Mesenchymal stem cell (in vitro differentiated cells and primary cell): ENCODE results near the gene PLCXD1.

ENCODE experiments used
- DNase-seq: peaks from one replicate; pipeline ENCODE4 v3.0.0-alpha.2; 2013
- H2AFZ ChIP-seq: one replicate; pipeline ENCODE4 v1.6.1; 2013; ENCODE audit warnings: low read depth, mild to moderate bottlenecking, control low read depth, inconsistent platforms, low read length, moderate library complexity
- H2AK5ac ChIP-seq: 2 replicates; pipeline ENCODE4 v1.6.1; 2013; ENCODE audit warnings: low read length, moderate library complexity, mild to moderate bottlenecking, inconsistent platforms; ENCODE audit not compliant: severe bottlenecking
- H2BK120ac ChIP-seq: one replicate; pipeline ENCODE4 v1.6.1; 2013; ENCODE audit warnings: low read depth, mild to moderate bottlenecking, inconsistent platforms, low read length, moderate library complexity
- H2BK12ac ChIP-seq, 2 experiments: one replicate each; pipeline ENCODE4 v1.6.1; 2013; ENCODE audit warnings: inconsistent platforms in 2 of 2, low read length in 2 of 2, mild to moderate bottlenecking in 2 of 2, moderate library complexity in 2 of 2, control low read depth in 1 of 2
- H2BK15ac ChIP-seq: one replicate; pipeline ENCODE4 v1.6.1; 2013; ENCODE audit warnings: mild to moderate bottlenecking, low read depth, inconsistent platforms; ENCODE audit not compliant: poor library complexity, severe bottlenecking
- H2BK5ac ChIP-seq: 2 replicates; pipeline ENCODE4 v1.6.1; 2013; ENCODE audit warnings: low read depth, mild to moderate bottlenecking, low read length, control low read depth, inconsistent platforms; ENCODE audit not compliant: poor library complexity, severe bottlenecking
- H3K14ac ChIP-seq, 2 experiments: one replicate each; pipeline ENCODE4 v1.6.1; 2013; ENCODE audit warnings: inconsistent platforms in 2 of 2, low read length in 2 of 2, control low read depth in 1 of 2, mild to moderate bottlenecking in 1 of 2, moderate library complexity in 1 of 2
- H3K18ac ChIP-seq, 2 experiments: one replicate each; pipeline ENCODE4 v1.6.1; 2013; ENCODE audit warnings: inconsistent platforms in 2 of 2, low read length in 2 of 2, control low read depth in 1 of 2, low read depth in 1 of 2, mild to moderate bottlenecking in 1 of 2
- H3K23ac ChIP-seq, 2 experiments: one replicate each; pipeline ENCODE4 v1.6.1; 2013; ENCODE audit warnings: inconsistent platforms in 2 of 2, low read length in 2 of 2, mild to moderate bottlenecking in 2 of 2, moderate library complexity in 2 of 2, control low read depth in 1 of 2
- H3K27ac ChIP-seq: 2 replicates; pipeline ENCODE4 v1.5.1; 2013; ENCODE audit warnings: mild to moderate bottlenecking, moderate library complexity, low read length, control low read depth, inconsistent platforms; ENCODE audit not compliant: poor library complexity, severe bottlenecking
- H3K27me3 ChIP-seq, 2 experiments: 2 replicates each; pipeline versions ENCODE4 v1.6.1 to v1.7.0; 2013; ENCODE audit warnings: low read length in 2 of 2, mild to moderate bottlenecking in 2 of 2, moderate library complexity in 2 of 2, control low read depth in 1 of 2, inconsistent platforms in 1 of 2; ENCODE audit not compliant: control insufficient read depth in 1 of 2, insufficient read depth in 1 of 2
- H3K36me3 ChIP-seq, 2 experiments: 2 replicates each; pipeline versions ENCODE4 v1.6.1 to v1.7.0; 2013; ENCODE audit warnings: low read length in 2 of 2, control low read depth in 1 of 2, inconsistent platforms in 1 of 2, low read depth in 1 of 2, mild to moderate bottlenecking in 1 of 2; ENCODE audit not compliant: insufficient read depth in 2 of 2, control insufficient read depth in 1 of 2
- H3K4ac ChIP-seq, 2 experiments: one replicate each; pipeline ENCODE4 v1.6.1; 2013; ENCODE audit warnings: inconsistent platforms in 2 of 2, low read length in 2 of 2, mild to moderate bottlenecking in 2 of 2, moderate library complexity in 2 of 2, control low read depth in 1 of 2, low read depth in 1 of 2
- H3K4me1 ChIP-seq: 2 replicates; pipeline ENCODE4 v1.6.1; 2013; ENCODE audit warnings: low read depth, low read length, control low read depth; ENCODE audit not compliant: control insufficient read depth, insufficient read depth
- H3K4me2 ChIP-seq: 2 replicates; pipeline ENCODE4 v1.6.1; 2013; ENCODE audit warnings: low read length, mild to moderate bottlenecking, inconsistent platforms; ENCODE audit not compliant: poor library complexity, severe bottlenecking
- H3K4me3 ChIP-seq, 2 experiments: 2 replicates each; pipeline versions ENCODE4 v1.5.1 to v1.7.0; 2013; ENCODE audit warnings: low read length in 2 of 2, mild to moderate bottlenecking in 2 of 2, control low read depth in 1 of 2, low read depth in 1 of 2; ENCODE audit not compliant: insufficient read depth in 1 of 2
- H3K79me1 ChIP-seq: replicated peaks from 2 replicates; pipeline ENCODE4 v1.6.1; 2013; ENCODE audit warnings: mild to moderate bottlenecking, control low read depth, low read length, inconsistent platforms; ENCODE audit not compliant: poor library complexity, severe bottlenecking
- H3K9ac ChIP-seq: 2 replicates; pipeline ENCODE4 v1.7.0; 2013; ENCODE audit warnings: mild to moderate bottlenecking, low read length, moderate library complexity
- H3K9me3 ChIP-seq: 2 replicates; pipeline ENCODE4 v1.7.0; 2013; ENCODE audit warnings: mild to moderate bottlenecking, low read length; ENCODE audit not compliant: control insufficient read depth
- H4K8ac ChIP-seq: one replicate; pipeline ENCODE4 v1.6.1; 2013; ENCODE audit warnings: inconsistent platforms, mild to moderate bottlenecking, low read length, moderate library complexity
- H4K91ac ChIP-seq: one replicate; pipeline ENCODE4 v1.6.1; 2013; ENCODE audit warnings: mild to moderate bottlenecking, low read length, inconsistent platforms
- WGBS: methylation state at CpG from one replicate; pipeline ENCODE4 v1.1.7; 2013; ENCODE audit warnings: mixed read lengths; 5-methylcytosine and 5-hydroxymethylcytosine counted together

The PLCXD1 gene

DNA sequence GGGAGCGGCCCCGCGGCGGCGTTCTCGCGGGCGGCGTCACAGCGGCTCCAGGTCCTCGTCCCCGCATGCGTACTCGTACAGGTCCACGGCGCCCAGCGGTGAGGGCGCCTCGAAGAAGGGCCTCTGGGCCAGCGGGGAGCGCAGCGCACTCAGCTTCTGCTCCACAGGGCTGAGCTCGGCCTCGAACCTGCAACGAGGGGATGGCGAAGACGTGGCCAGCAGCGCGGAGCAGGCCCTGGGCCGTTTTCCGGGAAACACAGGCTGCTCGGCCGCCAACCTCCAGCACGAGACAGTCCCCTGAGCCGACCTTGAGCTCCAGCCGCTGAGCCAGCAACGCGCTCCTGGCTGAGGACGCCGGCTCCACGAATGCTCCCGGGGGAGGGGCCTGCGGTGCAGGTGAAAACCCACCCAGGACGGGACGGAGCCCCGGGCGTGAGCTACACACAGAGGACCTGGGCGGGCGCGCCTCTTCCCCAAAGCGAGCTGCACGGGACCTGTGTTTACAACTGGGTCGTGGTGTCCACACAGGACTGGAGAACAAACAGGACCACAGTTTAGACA lies 53.2 kb downstream of the PLCXD1 start:
- Histone ChIP-seq H3K36me3 (peaks cover 0 to 64% of the 10 kb centered on the region in 2 experiments), H2AK5ac (no peak overlapping the region), H2BK12ac (no peak overlapping the region), H3K4me2 (no peak overlapping the region), H3K27me3 (peaks cover 0 to 10% of the 10 kb centered on the region in 2 experiments), H3K4ac (peak overlapping the region in 1 of 2 experiments; percentile 31), H2AFZ (no peak overlapping the region), H3K18ac (no peak overlapping the region), H4K91ac (no peak overlapping the region), H3K9me3 (no peaks in the 10 kb centered on the region), H3K79me1 (peaks cover 2% of the 10 kb centered on the region), H3K27ac (no peak overlapping the region), H2BK120ac (no peak overlapping the region), H3K4me3 (peak overlapping the region in 1 of 2 experiments; percentile 7), H3K14ac (no peak overlapping the region), H4K8ac (no peak overlapping the region), H3K9ac (no peak overlapping the region), H3K23ac (no peak overlapping the region), H2BK15ac (no peak overlapping the region), H2BK5ac (no peak overlapping the region), H3K4me1 (peaks cover 15% of the 10 kb centered on the region)
- no peak for DNase-seq
- 94% methylated on average over 53 of the region's 53 CpGs for WGBS

DNA sequence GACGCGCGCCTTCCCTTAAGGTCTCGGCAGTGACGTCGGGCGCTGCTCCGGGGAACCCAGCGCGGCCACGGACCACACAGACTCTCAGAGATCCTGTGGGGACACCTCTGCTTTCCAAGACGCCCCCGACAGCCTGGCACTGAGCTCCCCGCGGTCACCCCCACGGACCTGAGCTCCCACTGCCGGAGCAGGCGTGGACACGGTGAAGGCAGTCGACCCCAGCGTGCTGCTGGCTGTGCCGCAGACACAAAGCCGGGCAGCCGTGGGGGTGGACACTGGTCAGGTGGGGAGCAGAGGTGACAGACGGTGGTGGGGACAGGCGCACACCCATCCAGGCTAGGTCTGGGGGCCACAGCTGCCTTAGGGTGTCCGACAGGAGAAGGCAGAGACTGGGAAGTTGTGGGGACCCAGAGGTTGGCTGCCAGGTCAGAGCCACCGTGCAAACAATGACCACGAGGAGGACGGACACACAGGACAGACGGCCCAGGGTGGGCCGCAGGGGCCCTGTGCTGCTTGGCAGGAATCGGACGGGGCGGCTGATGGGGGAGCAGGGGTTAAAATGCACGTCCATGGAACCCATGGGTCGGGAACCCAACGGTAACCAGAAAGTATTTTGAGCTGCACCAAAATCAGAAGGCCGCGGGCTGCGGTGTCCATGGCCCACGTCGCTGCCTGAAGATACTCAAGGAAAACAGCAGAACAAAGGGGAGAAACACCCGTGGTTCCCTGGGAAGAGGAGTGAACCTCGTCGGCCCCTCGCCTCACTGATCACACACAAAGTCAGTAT lies 54.0 kb downstream of the PLCXD1 start:
- Histone ChIP-seq H3K27me3 (peaks cover 0 to 10% of the 10 kb centered on the region in 2 experiments), H2BK12ac (no peak overlapping the region), H3K4me2 (no peak overlapping the region), H3K9ac (no peak overlapping the region), H2AFZ (no peak overlapping the region), H2BK120ac (no peak overlapping the region), H4K91ac (no peak overlapping the region), H2AK5ac (no peak overlapping the region), H4K8ac (no peak overlapping the region), H3K4ac (no peak overlapping the region), H2BK15ac (no peak overlapping the region), H3K4me1 (peaks cover 15% of the 10 kb centered on the region), H3K27ac (no peak overlapping the region), H2BK5ac (no peak overlapping the region), H3K79me1 (peaks cover 2% of the 10 kb centered on the region), H3K14ac (no peak overlapping the region), H3K36me3 (peaks cover 0 to 64% of the 10 kb centered on the region in 2 experiments), H3K18ac (no peak overlapping the region), H3K23ac (no peak overlapping the region), H3K4me3 (no peak overlapping the region), H3K9me3 (no peaks in the 10 kb centered on the region)
- WGBS = 97% methylated on average over 47 of the region's 47 CpGs
- no peak for DNase-seq

DNA sequence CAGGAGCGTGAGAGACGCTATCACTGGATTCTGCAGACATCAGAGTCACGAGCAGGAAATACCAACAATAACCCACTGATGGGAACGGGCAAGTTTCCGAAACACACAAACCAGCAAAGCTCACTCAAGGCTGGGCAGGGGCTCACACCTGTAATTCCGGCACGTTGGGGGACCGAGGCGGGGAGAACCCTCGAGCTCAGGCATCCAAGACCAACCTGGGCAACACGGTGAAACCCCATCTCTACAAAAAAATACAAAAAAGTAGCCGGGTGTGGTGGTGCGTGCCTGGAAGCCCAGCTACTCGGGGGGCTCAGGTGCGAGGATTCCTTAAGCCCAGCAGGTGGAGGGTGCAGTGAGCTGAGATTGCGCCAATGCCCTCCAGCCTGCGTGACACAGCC lies 54.6 kb downstream of the PLCXD1 start:
- 97% methylated on average over 15 of the region's 17 CpGs for WGBS
- Histone ChIP-seq H3K9me3 (no peaks in the 10 kb centered on the region), H2BK12ac (no peak overlapping the region), H3K14ac (no peak overlapping the region), H3K9ac (no peak overlapping the region), H3K79me1 (peaks cover 2% of the 10 kb centered on the region), H3K18ac (no peak overlapping the region), H3K36me3 (peaks cover 0 to 69% of the 10 kb centered on the region in 2 experiments), H3K23ac (no peak overlapping the region), H3K4me1 (peaks cover 13% of the 10 kb centered on the region), H2BK5ac (no peak overlapping the region), H3K4me2 (no peak overlapping the region), H2BK120ac (no peak overlapping the region), H3K27me3 (peaks cover 0 to 10% of the 10 kb centered on the region in 2 experiments), H2AFZ (no peak overlapping the region), H4K91ac (no peak overlapping the region), H3K27ac (no peak overlapping the region), H2BK15ac (no peak overlapping the region), H3K4ac (no peak overlapping the region), H2AK5ac (no peak overlapping the region), H4K8ac (no peak overlapping the region), H3K4me3 (no peak overlapping the region)
- DNase-seq = no peak

DNA sequence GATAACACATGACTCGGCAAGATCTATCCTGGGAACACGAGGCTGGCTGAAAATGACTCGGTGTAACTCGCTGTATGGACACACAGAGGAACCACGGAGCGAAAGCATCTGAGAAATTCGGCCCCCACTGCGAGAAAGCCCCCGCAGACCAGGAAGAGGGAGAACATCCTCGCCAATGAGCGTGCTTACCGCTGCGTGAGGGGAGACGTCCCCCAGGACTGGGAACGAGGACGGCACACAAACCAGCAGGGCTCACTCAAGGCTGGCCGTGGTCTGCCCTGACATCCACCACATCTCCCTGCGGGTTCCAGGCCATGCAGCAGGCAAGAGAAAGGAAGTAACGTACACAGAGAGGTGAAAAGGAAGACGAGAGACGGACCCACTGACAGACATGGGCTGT lies 55.0 kb downstream of the PLCXD1 start:
- H2BK5ac ChIP-seq = no peak overlapping the region
- H2BK15ac ChIP-seq = no peak overlapping the region
- peaks cover 9% of the 10 kb centered on the region for H3K4me1 ChIP-seq
- WGBS = 88% methylated on average over 21 of the region's 21 CpGs
- H3K36me3 ChIP-seq = peaks cover 0 to 73% of the 10 kb centered on the region in 2 experiments
- no peak overlapping the region for H3K27ac ChIP-seq
- H2AK5ac ChIP-seq = no peak overlapping the region
- no peak overlapping the region for H3K4me2 ChIP-seq
- H3K79me1 ChIP-seq = peaks cover 2% of the 10 kb centered on the region
- DNase-seq = no peak
- no peaks in the 10 kb centered on the region for H3K9me3 ChIP-seq
- peaks cover 0 to 6% of the 10 kb centered on the region in 2 experiments for H3K27me3 ChIP-seq
- no peak overlapping the region for H3K9ac ChIP-seq
- no peak overlapping the region for H4K91ac ChIP-seq
- no peak overlapping the region for H3K4ac ChIP-seq
- H3K14ac ChIP-seq = no peak overlapping the region
- no peak overlapping the region for H2BK12ac ChIP-seq
- H4K8ac ChIP-seq = no peak overlapping the region
- H3K4me3 ChIP-seq = no peak overlapping the region
- H2AFZ ChIP-seq = no peak overlapping the region
- no peak overlapping the region for H3K23ac ChIP-seq
- H2BK120ac ChIP-seq = no peak overlapping the region
- H3K18ac ChIP-seq = no peak overlapping the region
